Kidney capillary endothelial cell (primary cell): ENCODE results near the gene B3GALNT2.
"Not testable (repeated sequence)": the region's sequence is repeated elsewhere in the genome, so short reads cannot be mapped to it uniquely, and the experiment has no call there.

ENCODE experiments used
- DNase-seq: peaks from one replicate; pipeline ENCODE4 v3.0.0-alpha.2; 2018; ENCODE audit warnings: low spot score

Gene B3GALNT2

DNA sequence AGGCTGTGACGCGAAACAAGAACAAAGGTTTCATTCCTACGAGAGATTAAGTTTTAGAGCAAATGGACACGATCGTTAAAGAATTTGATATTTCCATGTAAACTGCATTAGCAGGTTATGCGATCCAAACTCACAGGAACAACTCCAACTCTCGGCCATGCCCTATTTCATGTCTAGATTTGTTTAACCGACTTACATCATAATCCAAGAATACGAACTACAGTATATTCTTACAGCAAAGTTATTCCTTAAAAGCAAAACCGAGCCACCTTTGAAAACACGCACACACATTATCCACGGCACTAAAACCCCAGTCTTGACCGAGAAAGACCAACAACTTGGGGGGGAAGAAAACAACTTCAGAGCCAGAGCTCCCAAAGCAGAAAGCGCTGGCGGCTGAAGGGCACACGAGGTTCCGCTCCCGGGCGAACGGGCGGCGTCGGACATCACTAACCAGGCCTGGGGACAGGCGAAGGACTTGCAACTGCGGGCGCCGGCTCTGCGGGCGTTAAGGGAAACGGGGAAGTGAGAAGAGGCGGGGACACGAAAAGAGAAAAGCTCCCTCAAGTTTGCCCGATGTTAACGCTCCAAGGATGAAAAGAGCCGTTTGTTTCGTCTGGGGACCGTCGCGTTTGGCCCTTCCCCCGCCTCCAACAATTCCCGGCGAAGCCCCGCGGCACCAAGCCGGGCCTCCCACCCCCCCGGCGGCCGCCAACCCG lies 690 bp downstream of the B3GALNT2 start:
- DNase-seq, result peak; percentile 49

DNA sequence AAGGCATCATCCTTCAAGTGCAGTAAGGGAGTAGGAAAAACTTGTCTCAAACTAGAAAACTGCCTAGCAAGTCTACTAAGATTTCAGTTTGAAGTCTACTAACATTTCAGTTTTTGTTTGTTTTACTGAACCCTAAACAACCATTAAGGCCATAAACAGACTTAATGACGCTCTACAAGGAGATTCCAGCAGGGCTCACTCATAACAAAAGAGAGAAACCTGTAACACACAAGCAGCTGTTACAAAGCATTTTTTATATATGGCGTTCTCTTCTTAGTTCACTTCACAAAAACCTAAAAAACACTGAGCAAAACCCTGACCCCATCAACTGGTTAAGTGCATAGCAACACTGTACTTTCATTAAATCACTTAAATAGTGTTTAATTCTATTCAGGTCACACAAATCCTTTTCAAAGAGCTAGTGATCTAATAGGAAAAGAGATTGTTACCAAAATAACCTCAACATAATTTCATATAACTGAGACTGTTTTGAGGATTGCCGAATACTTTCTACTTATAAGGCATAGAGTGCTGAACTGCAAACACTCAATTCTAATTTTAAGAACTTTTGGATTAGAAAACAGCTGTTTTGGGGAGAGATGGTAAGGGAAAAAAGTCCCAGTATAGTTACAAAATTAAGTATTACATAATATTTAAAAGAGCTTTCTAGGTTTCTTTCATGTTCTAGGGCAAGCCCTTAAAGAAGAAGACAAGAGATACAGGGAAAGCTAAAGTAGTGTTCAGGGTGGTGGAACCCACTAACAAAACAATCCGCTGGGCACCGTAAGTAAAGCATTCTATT lies 1.4 kb downstream of the B3GALNT2 start:
- DNase-seq, result peak; percentile 33

DNA sequence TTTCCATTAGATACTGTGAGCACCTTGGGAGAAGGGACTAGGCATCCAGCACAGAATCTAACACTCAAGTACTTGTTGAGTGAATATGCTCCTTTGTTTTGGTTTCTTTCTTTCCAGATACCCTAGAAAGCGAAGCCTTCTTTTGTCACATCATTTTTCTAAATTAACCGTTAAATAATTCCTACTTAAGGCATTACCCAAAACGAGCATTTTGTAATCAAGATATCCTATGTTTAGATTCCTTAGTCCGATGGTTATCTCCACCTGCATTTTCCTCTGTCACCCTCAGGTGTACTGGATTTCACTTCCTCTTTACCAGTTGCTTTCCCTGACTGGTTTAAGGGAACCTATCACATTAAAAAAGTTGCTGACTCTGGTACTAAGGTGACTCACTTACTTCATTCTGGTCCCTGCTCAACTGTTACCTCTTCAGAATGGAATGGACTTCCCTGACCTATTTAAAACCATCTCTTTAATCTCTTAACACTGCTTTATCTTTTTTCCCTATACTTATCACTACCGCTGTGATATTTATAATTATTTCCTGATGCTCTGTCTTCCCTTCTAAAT lies 3.2 kb downstream of the B3GALNT2 start:
- no peak for DNase-seq

DNA sequence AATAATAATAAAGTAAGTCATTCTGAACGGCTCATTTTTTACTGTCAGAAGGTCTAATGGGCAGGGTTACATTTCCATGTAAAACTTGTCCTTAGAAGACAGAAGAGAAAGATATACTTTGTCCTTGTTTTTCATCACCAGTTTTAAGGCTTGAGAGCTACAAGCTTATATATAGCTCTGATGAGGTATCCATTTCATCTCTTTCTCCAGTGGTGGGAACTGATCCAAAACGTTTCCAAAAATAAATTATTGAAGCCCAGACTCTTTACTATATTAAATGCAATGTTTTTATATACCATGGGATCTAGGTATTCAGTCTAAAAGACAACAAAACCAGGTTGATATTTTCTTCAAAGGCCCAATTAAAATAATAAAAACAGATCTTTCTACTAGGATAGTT lies 8.7 kb downstream of the B3GALNT2 start:
- DNase-seq, result no peak

DNA sequence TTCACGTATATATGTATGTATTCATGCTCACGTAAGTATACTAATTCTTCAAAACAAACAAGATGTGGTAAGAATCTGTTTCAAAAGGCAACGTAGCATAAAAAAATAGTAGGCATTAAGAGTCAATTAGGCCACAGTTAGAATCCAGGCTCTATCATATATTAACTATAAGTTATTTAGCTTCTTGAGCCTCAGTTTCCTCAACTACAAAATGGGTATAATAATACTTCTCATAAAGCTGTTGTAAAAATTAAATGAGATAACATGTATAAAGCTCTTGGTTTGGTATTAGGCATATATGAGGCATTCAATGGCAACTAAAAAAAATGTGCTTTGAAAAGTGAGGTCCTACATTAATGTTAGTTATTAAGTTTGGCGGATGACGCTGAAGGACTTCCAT lies 9.2 kb downstream of the B3GALNT2 start:
- DNase-seq, result no peak

DNA sequence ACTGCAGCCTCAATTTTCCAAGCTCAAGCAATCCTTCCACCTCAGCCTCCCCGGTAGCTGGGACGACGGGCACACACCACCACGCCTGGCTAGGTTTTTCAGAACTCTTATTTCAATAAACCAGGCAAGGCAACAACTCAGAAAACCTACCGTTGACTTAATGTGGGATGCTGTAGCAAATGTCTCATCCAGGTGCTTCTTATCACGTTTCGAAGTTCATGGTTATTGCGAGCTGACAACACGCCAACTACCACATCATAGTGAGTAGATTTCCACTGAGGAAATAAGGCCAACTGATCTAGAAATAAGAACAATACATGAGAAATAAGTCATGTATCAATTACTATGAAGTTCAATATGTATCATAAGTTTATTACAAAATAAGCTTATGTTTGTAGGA lies 9.7 kb downstream of the B3GALNT2 start:
- DNase-seq, result no peak

DNA sequence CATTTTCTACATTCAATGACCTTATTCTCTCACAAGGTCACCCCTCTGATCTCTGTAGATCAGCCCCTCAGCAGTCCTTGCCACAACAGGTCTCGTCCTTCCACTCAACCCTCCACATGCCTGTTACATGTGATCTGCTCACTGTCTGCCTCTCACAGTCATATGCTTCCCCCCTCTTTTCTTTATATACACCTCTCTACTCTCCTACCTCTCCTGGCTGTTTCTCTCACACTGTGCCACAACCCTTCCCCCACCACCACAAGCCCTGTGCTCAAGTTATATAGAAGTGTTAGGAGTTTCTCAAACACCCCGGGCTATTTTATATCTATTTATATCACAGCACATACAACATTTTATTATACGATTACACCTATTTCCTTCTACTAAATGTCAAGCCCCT lies 12.6 kb downstream of the B3GALNT2 start:
- DNase-seq, result no peak

DNA sequence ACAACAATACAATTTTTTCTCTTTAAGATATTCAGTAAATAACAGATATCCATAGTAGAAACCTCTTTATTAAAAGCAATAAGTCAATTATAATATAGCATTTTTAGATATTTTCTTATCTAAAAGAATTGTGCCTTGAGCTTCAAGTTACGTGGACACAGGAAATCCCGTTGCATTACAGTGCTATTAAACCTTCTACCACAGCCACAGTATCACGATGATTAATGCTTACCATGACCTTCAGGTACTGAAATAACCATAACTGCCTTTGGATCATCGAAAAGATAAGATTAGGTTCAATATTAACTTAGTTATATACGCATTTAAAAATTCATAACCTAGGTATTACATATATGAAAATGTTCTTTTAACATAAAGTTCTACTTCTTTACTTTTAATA lies 17.9 kb downstream of the B3GALNT2 start:
- DNase-seq, result peak; percentile 29

DNA sequence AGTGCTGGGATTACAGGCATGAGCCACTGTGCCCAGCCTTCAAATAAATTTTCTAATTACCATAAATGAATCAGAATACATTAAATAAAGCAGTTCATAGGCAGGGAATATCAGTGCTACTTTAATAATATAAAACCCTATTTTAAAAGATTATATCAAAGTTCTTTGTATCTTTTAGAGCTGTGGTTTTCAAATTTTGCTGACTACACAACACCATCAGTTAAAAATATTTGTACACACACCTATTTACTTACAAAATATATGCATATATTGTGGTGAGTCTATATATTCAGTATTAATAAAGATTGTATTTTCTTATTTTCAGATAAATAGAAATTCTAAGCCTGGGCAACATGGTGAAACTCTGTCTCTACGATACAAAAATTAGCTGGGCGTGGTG lies 18.7 kb downstream of the B3GALNT2 start:
- DNase-seq, result no peak

DNA sequence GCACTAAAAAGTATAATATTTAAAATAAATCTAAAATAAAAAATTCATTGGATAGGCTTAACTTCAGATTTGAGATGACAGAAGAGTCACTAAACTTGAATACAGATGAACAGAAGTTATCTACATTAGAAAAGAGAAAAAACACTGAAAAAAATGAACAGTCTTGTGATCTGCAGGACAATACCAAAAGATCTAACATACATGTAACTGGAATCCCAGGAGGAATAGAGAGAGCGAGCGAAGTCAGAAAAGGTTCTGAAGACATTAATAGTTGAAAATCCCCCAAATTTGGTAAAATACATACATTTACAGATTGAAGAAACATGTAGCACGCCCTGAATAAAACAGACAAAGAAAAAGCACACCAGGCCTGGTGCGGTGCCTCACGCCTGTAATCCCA lies 21.2 kb downstream of the B3GALNT2 start:
- no peak for DNase-seq

DNA sequence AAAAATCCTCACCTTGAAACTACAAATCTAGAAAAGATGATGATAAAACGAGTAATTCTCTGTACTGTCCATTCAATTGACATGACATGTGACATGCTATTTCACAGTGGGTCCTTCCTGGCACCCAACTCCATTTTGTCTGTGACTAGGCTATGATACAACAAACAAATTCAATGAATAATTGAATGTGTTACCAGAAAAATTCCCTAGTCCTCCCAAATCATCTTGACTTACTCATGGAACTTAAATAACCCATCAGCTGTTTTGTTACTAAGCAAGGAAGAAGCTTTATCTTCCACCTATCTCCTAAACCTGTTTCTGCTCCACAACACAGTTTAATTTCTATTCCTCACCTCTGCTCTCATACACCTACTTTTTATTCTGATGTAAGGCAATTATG lies 30.4 kb downstream of the B3GALNT2 start:
- no peak for DNase-seq

DNA sequence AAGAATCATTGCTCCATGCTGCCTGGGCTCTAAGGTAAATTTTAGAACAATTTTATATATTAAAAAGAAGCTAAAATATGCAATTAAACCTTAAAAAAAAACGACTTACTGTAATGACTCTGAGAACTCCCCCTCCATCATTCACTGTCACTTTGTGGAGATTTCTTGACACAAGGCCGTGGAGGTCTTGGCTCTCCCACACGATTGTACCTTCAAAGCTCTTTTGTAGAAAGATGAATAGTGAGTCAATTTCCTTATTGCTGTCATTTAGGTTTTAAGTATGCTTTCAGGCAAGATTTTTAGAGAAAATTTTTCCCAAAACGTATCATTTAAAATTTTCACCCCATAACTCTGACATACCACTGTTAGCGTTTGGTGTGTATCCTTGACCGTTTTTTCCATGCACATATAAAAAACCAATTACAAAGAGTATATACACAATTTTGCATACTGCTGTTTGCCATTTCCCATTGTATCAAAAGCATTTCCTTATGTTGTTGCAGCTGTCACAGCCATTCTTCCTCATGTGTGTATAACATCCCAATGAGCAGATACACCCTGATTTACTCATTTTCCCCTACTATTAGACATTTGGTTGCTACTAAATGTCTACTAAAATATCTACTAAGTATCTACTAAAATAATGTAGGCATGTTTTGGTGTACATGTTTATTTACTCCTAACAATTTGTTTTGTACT lies 33.4 kb downstream of the B3GALNT2 start:
- DNase-seq, result no peak

DNA sequence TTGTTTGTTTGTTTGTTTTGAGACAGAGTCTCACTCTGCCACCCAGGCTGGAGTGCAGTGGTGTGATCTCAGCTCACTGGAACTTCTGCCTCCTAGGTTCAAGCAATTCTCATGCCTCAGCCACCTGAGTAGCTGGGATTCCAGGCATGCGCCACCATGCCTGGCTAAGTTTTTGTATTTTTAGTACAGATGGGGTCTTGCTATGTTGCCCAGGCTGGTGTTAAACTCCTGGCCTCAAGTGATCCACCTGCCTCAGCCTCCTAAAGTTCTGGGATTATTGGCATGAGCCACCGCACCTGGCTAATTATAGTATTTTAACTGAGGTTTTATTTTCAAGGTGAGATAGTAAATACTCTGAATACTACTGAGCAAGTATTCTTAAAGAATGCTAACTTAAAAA lies 34.4 kb downstream of the B3GALNT2 start:
- DNase-seq, result not testable (repeated sequence)

DNA sequence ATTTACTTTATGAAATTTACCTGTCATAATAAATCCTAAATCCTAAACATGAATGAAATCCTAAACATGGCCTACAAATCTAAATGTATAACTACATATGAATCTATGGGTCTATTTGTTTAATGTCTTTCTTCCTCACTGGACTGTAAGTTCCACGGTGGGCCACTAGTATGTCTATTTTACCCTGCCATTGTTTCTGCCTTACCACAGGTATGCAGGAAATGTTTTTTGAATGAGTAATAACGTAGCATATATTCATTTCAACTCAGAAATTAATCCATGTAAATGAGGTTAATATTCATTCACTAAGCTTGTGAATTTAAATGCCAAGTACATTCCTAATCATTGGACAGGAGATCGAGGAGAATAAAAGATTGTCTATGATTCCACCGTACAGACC lies 35.3 kb downstream of the B3GALNT2 start:
- DNase-seq, result peak; percentile 33

DNA sequence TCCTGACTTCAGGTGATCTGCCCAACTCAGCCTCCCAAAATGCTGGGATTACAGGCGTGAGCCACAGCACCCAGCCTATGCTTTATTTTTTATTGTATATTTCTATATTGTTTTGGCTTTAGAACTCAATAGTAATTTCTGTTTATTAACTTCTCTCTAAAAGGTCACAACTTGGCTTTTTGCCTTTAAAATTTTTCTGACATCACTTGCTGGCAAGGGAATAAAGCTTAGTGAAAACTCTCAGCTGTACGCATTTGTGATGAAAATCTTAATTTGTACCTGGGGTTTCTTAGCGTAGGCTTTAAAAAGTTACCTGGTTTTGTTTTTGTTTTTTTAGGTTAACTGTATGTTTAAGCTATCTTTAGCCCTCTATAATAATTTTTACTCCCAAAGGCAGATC lies 36.2 kb downstream of the B3GALNT2 start:
- DNase-seq, result no peak

DNA sequence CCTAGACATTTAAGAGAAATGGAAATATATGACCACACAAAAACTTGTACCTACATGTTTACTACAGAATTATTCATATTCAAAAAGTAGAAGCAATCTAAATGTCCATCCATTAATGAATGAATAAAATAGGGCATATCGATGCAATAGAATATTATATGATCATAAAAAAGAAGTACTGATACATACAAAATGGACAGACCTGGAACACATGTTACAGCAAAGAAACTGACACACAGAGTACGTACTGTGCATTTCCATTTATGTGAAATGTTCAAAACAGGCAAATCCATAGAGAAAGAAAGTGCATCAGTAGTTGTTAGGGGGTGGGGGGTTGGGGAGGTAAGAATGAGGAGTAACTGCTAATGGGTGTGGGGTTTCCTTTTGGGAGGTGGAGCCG lies 39.2 kb downstream of the B3GALNT2 start:
- DNase-seq, result no peak

DNA sequence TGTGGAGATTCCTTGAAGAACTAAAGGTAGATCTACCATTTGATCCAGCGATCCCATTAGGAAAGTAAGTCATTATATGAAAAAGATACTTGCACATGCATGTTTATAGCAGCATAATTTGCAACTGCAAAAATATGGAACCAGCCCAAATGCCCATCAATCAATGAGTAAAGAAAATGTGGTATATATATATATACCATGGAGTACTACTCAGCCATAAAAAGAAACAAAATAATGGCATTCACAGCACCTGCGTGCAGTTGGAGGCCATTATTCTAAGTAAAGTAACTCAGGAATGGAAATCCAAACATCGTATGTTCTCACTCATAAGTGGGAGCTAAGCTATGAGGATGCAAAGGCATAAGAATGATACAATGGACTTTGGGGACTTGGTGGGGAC lies 41.4 kb downstream of the B3GALNT2 start:
- not testable (repeated sequence) for DNase-seq

DNA sequence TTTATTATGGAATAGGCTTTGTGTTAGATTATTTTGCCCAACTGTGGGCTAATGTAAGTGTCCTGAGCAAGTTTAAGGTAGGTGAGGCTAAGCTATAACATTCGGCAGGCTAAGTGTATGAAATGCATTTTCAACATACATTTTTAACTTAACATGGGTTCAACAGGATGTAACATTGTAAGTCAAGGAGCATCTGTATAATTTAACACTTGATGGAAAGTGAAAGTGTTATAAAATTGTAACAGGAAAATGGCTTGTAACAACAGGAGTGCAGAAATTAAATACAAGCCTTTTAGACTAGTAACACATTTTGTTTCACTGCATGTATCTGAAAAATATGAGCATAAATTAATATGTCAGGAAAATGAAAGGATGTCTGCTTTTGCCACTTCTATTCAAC lies 42.3 kb downstream of the B3GALNT2 start:
- no peak for DNase-seq

DNA sequence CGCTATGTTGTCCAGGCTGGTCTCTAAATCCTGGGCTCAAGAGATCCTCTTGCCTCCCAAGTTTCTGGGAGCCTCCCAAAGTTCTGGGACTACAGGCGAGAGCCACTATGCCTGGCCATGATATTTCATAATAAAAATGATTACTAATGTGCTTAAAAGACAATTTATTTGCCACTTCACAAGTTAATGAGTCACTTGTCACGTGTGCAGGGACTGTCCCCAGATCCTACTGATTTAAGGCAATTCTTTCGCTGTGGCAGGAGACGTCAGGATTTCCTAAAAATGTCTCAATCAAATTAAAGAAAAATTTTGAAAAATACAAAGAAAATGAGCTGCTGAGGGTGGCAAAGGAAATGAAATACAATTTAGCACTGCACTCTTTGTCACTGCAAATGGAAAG lies 43.5 kb downstream of the B3GALNT2 start:
- no peak for DNase-seq

DNA sequence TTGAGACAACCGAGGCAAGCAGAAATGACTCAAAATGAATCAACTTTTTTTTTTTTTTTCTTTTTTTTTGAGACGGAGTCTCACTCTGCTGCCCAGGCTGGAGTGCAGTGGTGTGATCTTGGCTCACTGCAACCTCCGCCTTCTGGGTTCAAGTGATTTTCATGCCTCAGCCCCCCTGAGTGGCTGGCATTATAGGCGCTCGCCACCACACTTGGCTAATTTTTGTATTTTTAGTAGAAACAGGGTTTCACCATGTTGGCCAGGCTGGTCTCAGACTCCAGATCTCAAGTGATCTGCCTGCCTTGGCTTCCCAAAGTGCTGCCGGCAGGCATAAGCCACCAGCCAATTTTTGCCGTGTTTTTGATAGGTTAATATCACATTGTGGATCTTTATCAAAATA lies 46.4 kb downstream of the B3GALNT2 start:
- not testable (repeated sequence) for DNase-seq

DNA sequence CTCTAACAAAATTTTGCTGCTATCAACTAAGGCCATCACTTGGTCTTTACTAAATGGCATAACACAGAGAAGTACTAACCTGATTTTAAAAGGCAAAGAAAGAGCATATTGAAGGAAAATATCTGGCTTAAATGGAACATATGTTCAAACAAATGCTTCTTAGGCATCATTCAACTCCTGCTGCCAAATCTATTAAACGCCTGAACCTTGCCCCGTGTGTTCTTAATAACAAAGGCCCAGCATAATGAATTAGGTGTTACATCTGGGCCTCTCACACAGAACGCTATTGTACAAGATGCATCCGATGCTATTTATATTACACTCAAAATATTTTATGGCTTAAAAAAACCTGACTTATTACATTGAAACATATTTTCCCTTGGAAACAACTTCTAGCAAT lies 48.4 kb downstream of the B3GALNT2 start:
- DNase-seq, result no peak

DNA sequence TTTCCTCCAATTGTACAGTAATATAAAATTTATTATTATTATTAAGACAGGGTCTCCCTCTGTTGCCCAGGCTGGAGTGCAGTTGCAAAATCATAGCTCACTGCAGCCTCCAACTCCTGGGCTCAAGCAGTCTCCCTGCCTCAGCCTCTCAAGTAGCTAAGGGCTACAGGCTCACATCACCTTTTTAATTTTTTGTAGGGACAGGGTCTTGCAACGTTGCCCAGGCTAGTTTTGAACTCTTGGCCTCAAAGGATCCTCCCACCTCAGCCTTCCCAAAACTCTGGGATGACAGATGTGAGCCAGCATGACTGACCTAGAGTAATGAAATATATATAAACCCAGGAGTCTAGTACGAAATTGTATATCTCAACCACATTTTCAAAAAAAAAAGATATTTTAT lies 49.2 kb downstream of the B3GALNT2 start:
- no peak for DNase-seq

DNA sequence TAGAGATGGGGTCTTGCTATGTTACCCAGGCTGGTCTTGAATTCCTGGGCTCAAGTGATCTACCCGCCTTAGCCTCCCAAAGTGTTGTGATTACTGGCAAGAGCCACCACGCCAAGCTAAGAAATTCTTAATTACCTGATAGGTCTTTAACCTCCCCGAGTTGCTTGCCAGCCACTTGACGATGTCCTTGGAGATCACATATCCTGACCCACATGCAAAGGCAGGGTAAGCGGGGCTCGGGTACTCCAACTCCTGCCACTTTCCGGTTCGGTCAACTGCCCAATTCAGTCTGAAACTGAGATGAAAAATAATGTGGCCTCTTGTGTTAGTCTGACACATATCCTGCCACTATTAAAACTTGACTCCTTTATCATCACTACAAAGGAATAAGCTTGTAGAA lies 50.2 kb downstream of the B3GALNT2 start:
- DNase-seq, result no peak
